ENCODE data around the gene SLX9. TPM values are rescaled to one million over a fixed set of nuclear protein-coding genes. Genes with fewer than 3 reads are reported as not detected.

SLX9 gene
- total and polyA plus RNA-seq, 7 donors: 9.7 to 38.8 (median 20.7) TPM

- Histone ChIP-seq H3K27me3 (no peaks in the 10 kb centered on the region), H3K4me1 (peaks cover 0 to 79% (median 53%) of the 10 kb centered on the region in 4 donors), H3K4me3 (no peak overlapping the region), H3K27ac (peak overlapping the region in 2 of 4 donors; percentile 11 to 28), H3K9me3 (no peaks in the 10 kb centered on the region), H3K36me3 (peaks cover 0 to 31% (median 7%) of the 10 kb centered on the region in 4 donors)
- intact Hi-C loops (cut with DNase I): no loop called here
- DNase-seq: peak; percentile 59
- WGBS, 2 donors: 88% methylated on average over 10 of the region's 10 CpGs
- TF ChIP-seq POLR2A (IDR thresholded peaks at IDR 0.05): no peak
- no peak for TF ChIP-seq EP300 (IDR thresholded peaks at IDR 0.05)
- TF ChIP-seq POLR2AphosphoS5 (IDR thresholded peaks at IDR 0.05): no peak
- no peak for TF ChIP-seq CTCF (IDR thresholded peaks at IDR 0.05)
These were observed 31.8 kb downstream of the SLX9 start for GRCh38 chr21:44971672-44971995.

GRCh38 chr21:44972301-44972814 is 32.5 kb downstream of the SLX9 start:
- intact Hi-C loops (cut with DNase I): no loop called here
- Histone ChIP-seq H3K4me1 (peaks cover 0 to 72% (median 46%) of the 10 kb centered on the region in 4 donors), H3K36me3 (peaks cover 0 to 38% (median 11%) of the 10 kb centered on the region in 4 donors), H3K27me3 (no peaks in the 10 kb centered on the region), H3K27ac (peak overlapping the region in 1 of 4 donors; percentile 28), H3K9me3 (no peaks in the 10 kb centered on the region), H3K4me3 (no peak overlapping the region)
- WGBS, 2 donors: 93 to 94% methylated on average over 19 of the region's 19 CpGs
- TF ChIP-seq CTCF (IDR thresholded peaks at IDR 0.05) (no peak), POLR2AphosphoS5 (IDR thresholded peaks at IDR 0.05) (no peak), POLR2A (IDR thresholded peaks at IDR 0.05) (no peak), EP300 (IDR thresholded peaks at IDR 0.05) (no peak)
- peak; percentile 61 for DNase-seq

GRCh38 chr21:44972821-44973220 is 33.0 kb downstream of the SLX9 start:
- no peaks in the 10 kb centered on the region for H3K27me3 ChIP-seq
- intact Hi-C loops (cut with DNase I): no loop called here
- peak; percentile 57 for DNase-seq
- peaks cover 0 to 67% (median 41%) of the 10 kb centered on the region in 4 donors for H3K4me1 ChIP-seq
- H3K9me3 ChIP-seq: no peaks in the 10 kb centered on the region
- WGBS, 2 donors: 86% methylated on average over 16 of the region's 16 CpGs
- TF ChIP-seq POLR2A (IDR thresholded peaks at IDR 0.05) (no peak), POLR2AphosphoS5 (IDR thresholded peaks at IDR 0.05) (no peak), CTCF (IDR thresholded peaks at IDR 0.05) (no peak), EP300 (IDR thresholded peaks at IDR 0.05) (no peak)
- peak overlapping the region in 1 of 4 donors; percentile 28 for H3K27ac ChIP-seq
- H3K4me3 ChIP-seq: no peak overlapping the region
- peaks cover 0 to 43% (median 13%) of the 10 kb centered on the region in 4 donors for H3K36me3 ChIP-seq

- no peak for TF ChIP-seq CTCF (IDR thresholded peaks at IDR 0.05)
- intact Hi-C loops (cut with DNase I): no loop called here
- DNase-seq: peak; percentile 60
- Histone ChIP-seq H3K9me3 (no peaks in the 10 kb centered on the region), H3K4me1 (peaks cover 0 to 60% (median 34%) of the 10 kb centered on the region in 4 donors), H3K27ac (no peak overlapping the region), H3K36me3 (peaks cover 0 to 46% (median 13%) of the 10 kb centered on the region in 4 donors), H3K27me3 (no peaks in the 10 kb centered on the region), H3K4me3 (no peak overlapping the region)
- 95 to 97% methylated on average over 14 of the region's 14 CpGs for WGBS, 2 donors
These were observed 33.8 kb downstream of the SLX9 start for GRCh38 chr21:44973598-44973997.

GRCh38 chr21:44974676-44975075 is 34.8 kb downstream of the SLX9 start:
- intact Hi-C loops (cut with DNase I): no loop called here
- H3K4me1 ChIP-seq: peaks cover 0 to 49% (median 23%) of the 10 kb centered on the region in 4 donors
- peaks cover 0 to 56% (median 13%) of the 10 kb centered on the region in 4 donors for H3K36me3 ChIP-seq
- no peaks in the 10 kb centered on the region for H3K27me3 ChIP-seq
- TF ChIP-seq CTCF (IDR thresholded peaks at IDR 0.05): no peak
- TF ChIP-seq EP300 (IDR thresholded peaks at IDR 0.05): no peak
- TF ChIP-seq POLR2AphosphoS5 (IDR thresholded peaks at IDR 0.05): no peak
- TF ChIP-seq POLR2A (IDR thresholded peaks at IDR 0.05): no peak
- H3K4me3 ChIP-seq: no peak overlapping the region
- 95 to 96% methylated on average over 17 of the region's 17 CpGs for WGBS, 2 donors
- DNase-seq: no peak
- H3K9me3 ChIP-seq: no peaks in the 10 kb centered on the region
- no peak overlapping the region for H3K27ac ChIP-seq

Data from sigmoid colon (tissue), 7 donors.